ENCODE measurements around the gene BCAS1. TPM values are rescaled to one million over a fixed set of nuclear protein-coding genes. Genes with fewer than 3 reads are reported as not detected.
A peak's percentile ranks its signal among the peaks of the same experiment; 100 is the strongest.

Gene BCAS1
- total RNA-seq, 1 experiment from 2014 or later, result 0.07 TPM

GRCh38 chr20:53907968-53908751 lies 162.2 kb downstream of the BCAS1 start:
- DNase-seq (ENCODE audit: low read depth), result no peak

- no peak for DNase-seq (ENCODE audit: low read depth)
These were observed 164.6 kb downstream of the BCAS1 start for GRCh38 chr20:53905820-53906191.

- no peak for DNase-seq (ENCODE audit: low read depth)
These were observed 165.2 kb downstream of the BCAS1 start for GRCh38 chr20:53905019-53905819.

GRCh38 chr20:53904261-53904660 lies 166.1 kb downstream of the BCAS1 start:
- no peak for DNase-seq (ENCODE audit: low read depth)

GRCh38 chr20:53903652-53903987 lies 166.8 kb downstream of the BCAS1 start:
- DNase-seq (ENCODE audit: low read depth), result no peak

GRCh38 chr20:53902968-53903651 lies 167.3 kb downstream of the BCAS1 start:
- no peak for DNase-seq (ENCODE audit: low read depth)

- no peak for DNase-seq (ENCODE audit: low read depth)
These were observed 168.8 kb downstream of the BCAS1 start for GRCh38 chr20:53901497-53902096.

GRCh38 chr20:53901064-53901463 lies 169.3 kb downstream of the BCAS1 start:
- DNase-seq (ENCODE audit: low read depth), result peak; percentile 88

- DNase-seq (ENCODE audit: low read depth), result peak; percentile 89
These were observed 169.9 kb downstream of the BCAS1 start for GRCh38 chr20:53900380-53900999.

- peak; percentile 100 for DNase-seq (ENCODE audit: low read depth)
These were observed 170.8 kb downstream of the BCAS1 start for GRCh38 chr20:53899351-53900167.

- no peak for DNase-seq (ENCODE audit: low read depth)
These were observed 171.8 kb downstream of the BCAS1 start for GRCh38 chr20:53898556-53898931.

GRCh38 chr20:53897884-53898555 lies 172.4 kb downstream of the BCAS1 start:
- peak; percentile 43 for DNase-seq (ENCODE audit: low read depth)

- no peak for DNase-seq (ENCODE audit: low read depth)
These were observed 173.7 kb downstream of the BCAS1 start for GRCh38 chr20:53896647-53897046.

GRCh38 chr20:53896041-53896440 lies 174.4 kb downstream of the BCAS1 start:
- DNase-seq (ENCODE audit: low read depth), result no peak

GRCh38 chr20:53895385-53895755 lies 175.0 kb downstream of the BCAS1 start:
- DNase-seq (ENCODE audit: low read depth), result no peak

- no peak for DNase-seq (ENCODE audit: low read depth)
These were observed 175.5 kb downstream of the BCAS1 start for GRCh38 chr20:53894707-53895384.
